ENCODE results near the gene HERC2. TPM values are rescaled to one million over a fixed set of nuclear protein-coding genes. Genes with fewer than 3 reads are reported as not detected.
"Not testable (repeated sequence)": the region's sequence is repeated elsewhere in the genome, so short reads cannot be mapped to it uniquely, and the experiment has no call there.

HERC2 gene
- total RNA-seq, 4 donors from 2014 or later: 14.1 to 98.3 (median 58.6) TPM

GRCh38 chr15:28243901-28244300 lies 78.1 kb downstream of the HERC2 start:
- no peaks in the 10 kb centered on the region for H3K4me1 ChIP-seq
- H3K36me3 ChIP-seq: no peaks in the 10 kb centered on the region
- H3K4me3 ChIP-seq: no peak overlapping the region
- H3K27me3 ChIP-seq: no peaks in the 10 kb centered on the region
- no peak for DNase-seq
- H3K9me3 ChIP-seq: no peaks in the 10 kb centered on the region
- no peak overlapping the region for H3K27ac ChIP-seq
- no peak for TF ChIP-seq CTCF (IDR thresholded peaks at IDR 0.05)
- TF ChIP-seq POLR2A (IDR thresholded peaks at IDR 0.05): no peak
- intact Hi-C loops (cut with DNase I; ENCODE audit: low total_unique reads): no loop called here

- no peaks in the 10 kb centered on the region for H3K36me3 ChIP-seq
These were observed 78.6 kb downstream of the HERC2 start for GRCh38 chr15:28243399-28243798.

GRCh38 chr15:28238296-28238695 lies 83.7 kb downstream of the HERC2 start:
- H3K4me1 ChIP-seq; H3K27me3 ChIP-seq; H3K4me3 ChIP-seq; H3K27ac ChIP-seq; H3K9me3 ChIP-seq; DNase-seq; intact Hi-C loops (cut with DNase I; ENCODE audit: low total_unique reads); H3K36me3 ChIP-seq: not testable (repeated sequence)

More at GRCh38 chr15:28243399-28243798, 78.6 kb downstream of the HERC2 start:
- intact Hi-C loops (cut with DNase I; ENCODE audit: low total_unique reads): no loop called here
- Histone ChIP-seq H3K27ac (no peak overlapping the region), H3K9me3 (no peaks in the 10 kb centered on the region), H3K4me1 (no peaks in the 10 kb centered on the region), H3K4me3 (no peak overlapping the region), H3K27me3 (no peaks in the 10 kb centered on the region)
- TF ChIP-seq POLR2A (IDR thresholded peaks at IDR 0.05) (no peak), CTCF (IDR thresholded peaks at IDR 0.05) (no peak)
- no peak for DNase-seq

GRCh38 chr15:28231743-28232142 lies 90.2 kb downstream of the HERC2 start:
- H3K4me3 ChIP-seq; H3K9me3 ChIP-seq; H3K27ac ChIP-seq; intact Hi-C loops (cut with DNase I; ENCODE audit: low total_unique reads); DNase-seq; H3K4me1 ChIP-seq; H3K36me3 ChIP-seq; H3K27me3 ChIP-seq: not testable (repeated sequence)

GRCh38 chr15:28231336-28231735 lies 90.6 kb downstream of the HERC2 start:
- H3K27ac ChIP-seq; H3K4me1 ChIP-seq; DNase-seq; H3K9me3 ChIP-seq; intact Hi-C loops (cut with DNase I; ENCODE audit: low total_unique reads); H3K36me3 ChIP-seq; H3K27me3 ChIP-seq; H3K4me3 ChIP-seq: not testable (repeated sequence)

- H3K36me3 ChIP-seq; H3K27me3 ChIP-seq; intact Hi-C loops (cut with DNase I; ENCODE audit: low total_unique reads): not testable (repeated sequence)
These were observed 92.9 kb downstream of the HERC2 start for GRCh38 chr15:28228990-28229640.

GRCh38 chr15:28228096-28228495 lies 93.9 kb downstream of the HERC2 start:
- no peak overlapping the region for H3K4me3 ChIP-seq
- no peak overlapping the region for H3K27ac ChIP-seq
- H3K27me3 ChIP-seq: no peaks in the 10 kb centered on the region
- intact Hi-C loops (cut with DNase I; ENCODE audit: low total_unique reads): no loop called here
- H3K36me3 ChIP-seq: no peaks in the 10 kb centered on the region
- TF ChIP-seq POLR2A (IDR thresholded peaks at IDR 0.05): no peak
- no peak for TF ChIP-seq CTCF (IDR thresholded peaks at IDR 0.05)
- H3K4me1 ChIP-seq: no peaks in the 10 kb centered on the region
- DNase-seq: no peak
- H3K9me3 ChIP-seq: no peaks in the 10 kb centered on the region

More at GRCh38 chr15:28228990-28229640, 92.9 kb downstream of the HERC2 start:
- not testable (repeated sequence) for H3K4me3 ChIP-seq, H3K27ac ChIP-seq, DNase-seq, H3K4me1 ChIP-seq, H3K9me3 ChIP-seq

- H3K36me3 ChIP-seq; H3K4me3 ChIP-seq; H3K4me1 ChIP-seq; DNase-seq; H3K27ac ChIP-seq; H3K27me3 ChIP-seq; intact Hi-C loops (cut with DNase I; ENCODE audit: low total_unique reads); H3K9me3 ChIP-seq: not testable (repeated sequence)
These were observed 94.7 kb downstream of the HERC2 start for GRCh38 chr15:28227303-28227702.

GRCh38 chr15:28222612-28223011 lies 99.4 kb downstream of the HERC2 start:
- H3K4me1 ChIP-seq; H3K27ac ChIP-seq; H3K4me3 ChIP-seq; H3K36me3 ChIP-seq; DNase-seq; H3K27me3 ChIP-seq; intact Hi-C loops (cut with DNase I; ENCODE audit: low total_unique reads); H3K9me3 ChIP-seq: not testable (repeated sequence)

- H3K4me3 ChIP-seq; H3K27me3 ChIP-seq; H3K9me3 ChIP-seq; intact Hi-C loops (cut with DNase I; ENCODE audit: low total_unique reads); H3K27ac ChIP-seq; H3K36me3 ChIP-seq; H3K4me1 ChIP-seq; DNase-seq: not testable (repeated sequence)
These were observed 100.3 kb downstream of the HERC2 start for GRCh38 chr15:28221696-28222095.

All from uterus (tissue), 4 donors.